ENCODE results near the gene GIPC1.

Gene GIPC1

GRCh38 chr19:14494411-14494810, 1.5 kb downstream of the GIPC1 start:
- Histone ChIP-seq H3K4me1 (ENCODE audit: control insufficient read depth in 1 of 2, insufficient read depth in 2 of 2, low read length in 2 of 2) (peaks cover 26 to 28% of the 10 kb centered on the region in 2 donors), H3K27ac (ENCODE audit: low read depth, low read length) (no peak overlapping the region)

GRCh38 chr19:14492756-14493337, 3.1 kb downstream of the GIPC1 start:
- peaks cover 26 to 28% of the 10 kb centered on the region in 2 donors for H3K4me1 ChIP-seq (ENCODE audit: control insufficient read depth in 1 of 2, insufficient read depth in 2 of 2, low read length in 2 of 2)
- peaks cover 0 to 19% of the 10 kb centered on the region in 2 donors for H3K36me3 ChIP-seq (ENCODE audit: control insufficient read depth in 1 of 2, insufficient read depth in 2 of 2, low read length in 2 of 2)
- no peaks in the 10 kb centered on the region for H3K9me3 ChIP-seq (ENCODE audit: control insufficient read depth in 1 of 2, low read length in 2 of 2)
- no peak overlapping the region for H3K9ac ChIP-seq (ENCODE audit: low read depth in 1 of 2, low read length in 2 of 2)
- no peaks in the 10 kb centered on the region for H3K27me3 ChIP-seq (ENCODE audit: control insufficient read depth in 1 of 2, insufficient read depth in 2 of 2, low read length in 2 of 2)
- no peak overlapping the region for H3K27ac ChIP-seq (ENCODE audit: low read depth, low read length)
- no peak overlapping the region for H3K4me3 ChIP-seq (ENCODE audit: low read depth in 1 of 2, low read length in 2 of 2)

More at GRCh38 chr19:14494411-14494810, 1.5 kb downstream of the GIPC1 start:
- Histone ChIP-seq H3K9me3 (ENCODE audit: control insufficient read depth in 1 of 2, low read length in 2 of 2) (no peaks in the 10 kb centered on the region), H3K9ac (ENCODE audit: low read depth in 1 of 2, low read length in 2 of 2) (peak overlapping the region in 1 of 2 donors; percentile 47), H3K36me3 (ENCODE audit: control insufficient read depth in 1 of 2, insufficient read depth in 2 of 2, low read length in 2 of 2) (peaks cover 0 to 6% of the 10 kb centered on the region in 2 donors), H3K4me3 (ENCODE audit: low read depth in 1 of 2, low read length in 2 of 2) (peak overlapping the region in 1 of 2 donors; percentile 83), H3K27me3 (ENCODE audit: control insufficient read depth in 1 of 2, insufficient read depth in 2 of 2, low read length in 2 of 2) (no peaks in the 10 kb centered on the region)

- Histone ChIP-seq H3K4me3 (ENCODE audit: low read depth in 1 of 2, low read length in 2 of 2) (no peak overlapping the region), H3K27me3 (ENCODE audit: control insufficient read depth in 1 of 2, insufficient read depth in 2 of 2, low read length in 2 of 2) (no peaks in the 10 kb centered on the region), H3K9me3 (ENCODE audit: control insufficient read depth in 1 of 2, low read length in 2 of 2) (no peaks in the 10 kb centered on the region), H3K4me1 (ENCODE audit: control insufficient read depth in 1 of 2, insufficient read depth in 2 of 2, low read length in 2 of 2) (no peaks in the 10 kb centered on the region), H3K9ac (ENCODE audit: low read depth in 1 of 2, low read length in 2 of 2) (no peak overlapping the region), H3K27ac (ENCODE audit: low read depth, low read length) (no peak overlapping the region), H3K36me3 (ENCODE audit: control insufficient read depth in 1 of 2, insufficient read depth in 2 of 2, low read length in 2 of 2) (peaks cover 0 to 20% of the 10 kb centered on the region in 2 donors)
Measured at GRCh38 chr19:14487370-14488125, 8.4 kb downstream of the GIPC1 start.

GRCh38 chr19:14482172-14482941, 13.6 kb downstream of the GIPC1 start:
- Histone ChIP-seq H3K9ac (ENCODE audit: low read depth in 1 of 2, low read length in 2 of 2) (no peak overlapping the region), H3K27ac (ENCODE audit: low read depth, low read length) (no peak overlapping the region)

GRCh38 chr19:14480700-14481079, 15.2 kb downstream of the GIPC1 start:
- Histone ChIP-seq H3K36me3 (ENCODE audit: control insufficient read depth in 1 of 2, insufficient read depth in 2 of 2, low read length in 2 of 2) (peaks cover 7 to 35% of the 10 kb centered on the region in 2 donors), H3K27me3 (ENCODE audit: control insufficient read depth in 1 of 2, insufficient read depth in 2 of 2, low read length in 2 of 2) (no peaks in the 10 kb centered on the region), H3K9ac (ENCODE audit: low read depth in 1 of 2, low read length in 2 of 2) (no peak overlapping the region), H3K27ac (ENCODE audit: low read depth, low read length) (no peak overlapping the region), H3K4me3 (ENCODE audit: low read depth in 1 of 2, low read length in 2 of 2) (no peak overlapping the region), H3K9me3 (ENCODE audit: control insufficient read depth in 1 of 2, low read length in 2 of 2) (no peaks in the 10 kb centered on the region), H3K4me1 (ENCODE audit: control insufficient read depth in 1 of 2, insufficient read depth in 2 of 2, low read length in 2 of 2) (peaks cover 0 to 3% of the 10 kb centered on the region in 2 donors)

More at GRCh38 chr19:14482172-14482941, 13.6 kb downstream of the GIPC1 start:
- H3K4me3 ChIP-seq (ENCODE audit: low read depth in 1 of 2, low read length in 2 of 2): no peak overlapping the region
- H3K36me3 ChIP-seq (ENCODE audit: control insufficient read depth in 1 of 2, insufficient read depth in 2 of 2, low read length in 2 of 2): peaks cover 7 to 35% of the 10 kb centered on the region in 2 donors
- no peaks in the 10 kb centered on the region for H3K9me3 ChIP-seq (ENCODE audit: control insufficient read depth in 1 of 2, low read length in 2 of 2)
- H3K4me1 ChIP-seq (ENCODE audit: control insufficient read depth in 1 of 2, insufficient read depth in 2 of 2, low read length in 2 of 2): peaks cover 0 to 2% of the 10 kb centered on the region in 2 donors
- no peaks in the 10 kb centered on the region for H3K27me3 ChIP-seq (ENCODE audit: control insufficient read depth in 1 of 2, insufficient read depth in 2 of 2, low read length in 2 of 2)

- Histone ChIP-seq H3K4me1 (ENCODE audit: control insufficient read depth in 1 of 2, insufficient read depth in 2 of 2, low read length in 2 of 2) (peaks cover 3% of the 10 kb centered on the region in 2 donors), H3K36me3 (ENCODE audit: control insufficient read depth in 1 of 2, insufficient read depth in 2 of 2, low read length in 2 of 2) (peaks cover 7 to 35% of the 10 kb centered on the region in 2 donors), H3K27ac (ENCODE audit: low read depth, low read length) (no peak overlapping the region), H3K4me3 (ENCODE audit: low read depth in 1 of 2, low read length in 2 of 2) (no peak overlapping the region), H3K27me3 (ENCODE audit: control insufficient read depth in 1 of 2, insufficient read depth in 2 of 2, low read length in 2 of 2) (peaks cover under 1% of the 10 kb centered on the region in 2 donors), H3K9ac (ENCODE audit: low read depth in 1 of 2, low read length in 2 of 2) (no peak overlapping the region), H3K9me3 (ENCODE audit: control insufficient read depth in 1 of 2, low read length in 2 of 2) (no peaks in the 10 kb centered on the region)
Measured at GRCh38 chr19:14479975-14480699, 15.8 kb downstream of the GIPC1 start.

- Histone ChIP-seq H3K27ac (ENCODE audit: low read depth, low read length) (no peak overlapping the region), H3K9ac (ENCODE audit: low read depth in 1 of 2, low read length in 2 of 2) (no peak overlapping the region), H3K9me3 (ENCODE audit: control insufficient read depth in 1 of 2, low read length in 2 of 2) (no peaks in the 10 kb centered on the region), H3K4me3 (ENCODE audit: low read depth in 1 of 2, low read length in 2 of 2) (no peak overlapping the region), H3K36me3 (ENCODE audit: control insufficient read depth in 1 of 2, insufficient read depth in 2 of 2, low read length in 2 of 2) (peaks cover 7 to 35% of the 10 kb centered on the region in 2 donors), H3K27me3 (ENCODE audit: control insufficient read depth in 1 of 2, insufficient read depth in 2 of 2, low read length in 2 of 2) (peaks cover 6 to 7% of the 10 kb centered on the region in 2 donors), H3K4me1 (ENCODE audit: control insufficient read depth in 1 of 2, insufficient read depth in 2 of 2, low read length in 2 of 2) (peaks cover 3 to 8% of the 10 kb centered on the region in 2 donors)
Measured at GRCh38 chr19:14479309-14479974, 16.5 kb downstream of the GIPC1 start.

GRCh38 chr19:14478113-14478545, 17.8 kb downstream of the GIPC1 start:
- no peak overlapping the region for H3K27ac ChIP-seq (ENCODE audit: low read depth, low read length)
- H3K4me3 ChIP-seq (ENCODE audit: low read depth in 1 of 2, low read length in 2 of 2): no peak overlapping the region
- no peaks in the 10 kb centered on the region for H3K9me3 ChIP-seq (ENCODE audit: control insufficient read depth in 1 of 2, low read length in 2 of 2)
- H3K36me3 ChIP-seq (ENCODE audit: control insufficient read depth in 1 of 2, insufficient read depth in 2 of 2, low read length in 2 of 2): peaks cover 7 to 35% of the 10 kb centered on the region in 2 donors
- no peak overlapping the region for H3K9ac ChIP-seq (ENCODE audit: low read depth in 1 of 2, low read length in 2 of 2)
- peaks cover 3 to 8% of the 10 kb centered on the region in 2 donors for H3K4me1 ChIP-seq (ENCODE audit: control insufficient read depth in 1 of 2, insufficient read depth in 2 of 2, low read length in 2 of 2)
- H3K27me3 ChIP-seq (ENCODE audit: control insufficient read depth in 1 of 2, insufficient read depth in 2 of 2, low read length in 2 of 2): peaks cover 10 to 15% of the 10 kb centered on the region in 2 donors

- peaks cover 3 to 9% of the 10 kb centered on the region in 2 donors for H3K4me1 ChIP-seq (ENCODE audit: control insufficient read depth in 1 of 2, insufficient read depth in 2 of 2, low read length in 2 of 2)
- H3K36me3 ChIP-seq (ENCODE audit: control insufficient read depth in 1 of 2, insufficient read depth in 2 of 2, low read length in 2 of 2): peaks cover 7 to 35% of the 10 kb centered on the region in 2 donors
- H3K4me3 ChIP-seq (ENCODE audit: low read depth in 1 of 2, low read length in 2 of 2): no peak overlapping the region
- H3K9ac ChIP-seq (ENCODE audit: low read depth in 1 of 2, low read length in 2 of 2): no peak overlapping the region
- H3K9me3 ChIP-seq (ENCODE audit: control insufficient read depth in 1 of 2, low read length in 2 of 2): no peaks in the 10 kb centered on the region
- H3K27me3 ChIP-seq (ENCODE audit: control insufficient read depth in 1 of 2, insufficient read depth in 2 of 2, low read length in 2 of 2): peaks cover 14 to 18% of the 10 kb centered on the region in 2 donors
- no peak overlapping the region for H3K27ac ChIP-seq (ENCODE audit: low read depth, low read length)
Measured at GRCh38 chr19:14477418-14478112, 18.4 kb downstream of the GIPC1 start.

Measured in duodenal mucosa (tissue), 2 donors.